Measurements from ENCODE around the gene ATP1A1.

DNA sequence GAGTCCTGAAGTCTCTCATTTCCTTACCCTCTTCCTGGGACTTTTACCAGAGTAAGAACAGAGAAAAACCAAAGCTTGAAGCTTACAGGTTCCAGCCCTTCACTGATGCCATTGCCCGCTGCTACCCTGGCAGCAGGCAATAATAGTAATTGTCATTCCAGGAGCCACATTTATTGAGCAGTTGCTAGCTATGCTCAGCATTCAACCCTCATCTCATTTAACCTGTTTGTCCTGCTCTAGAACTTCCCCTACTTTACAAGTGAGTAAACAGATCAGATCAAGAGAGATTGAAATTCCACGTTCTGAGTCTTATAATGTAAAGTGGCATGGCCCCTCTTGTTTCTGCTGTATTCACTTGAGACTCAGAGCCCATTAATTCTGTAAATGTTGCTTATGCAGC, 80.4 kb downstream of the ATP1A1 start:
- TF ChIP-seq POLR2A (IDR thresholded peaks at IDR 0.05): no peak
- no peak for TF ChIP-seq POLR2AphosphoS5 (IDR thresholded peaks at IDR 0.05; ENCODE audit: insufficient read depth in 1 of 2, low read depth in 1 of 2)
- TF ChIP-seq, protein P1, sequence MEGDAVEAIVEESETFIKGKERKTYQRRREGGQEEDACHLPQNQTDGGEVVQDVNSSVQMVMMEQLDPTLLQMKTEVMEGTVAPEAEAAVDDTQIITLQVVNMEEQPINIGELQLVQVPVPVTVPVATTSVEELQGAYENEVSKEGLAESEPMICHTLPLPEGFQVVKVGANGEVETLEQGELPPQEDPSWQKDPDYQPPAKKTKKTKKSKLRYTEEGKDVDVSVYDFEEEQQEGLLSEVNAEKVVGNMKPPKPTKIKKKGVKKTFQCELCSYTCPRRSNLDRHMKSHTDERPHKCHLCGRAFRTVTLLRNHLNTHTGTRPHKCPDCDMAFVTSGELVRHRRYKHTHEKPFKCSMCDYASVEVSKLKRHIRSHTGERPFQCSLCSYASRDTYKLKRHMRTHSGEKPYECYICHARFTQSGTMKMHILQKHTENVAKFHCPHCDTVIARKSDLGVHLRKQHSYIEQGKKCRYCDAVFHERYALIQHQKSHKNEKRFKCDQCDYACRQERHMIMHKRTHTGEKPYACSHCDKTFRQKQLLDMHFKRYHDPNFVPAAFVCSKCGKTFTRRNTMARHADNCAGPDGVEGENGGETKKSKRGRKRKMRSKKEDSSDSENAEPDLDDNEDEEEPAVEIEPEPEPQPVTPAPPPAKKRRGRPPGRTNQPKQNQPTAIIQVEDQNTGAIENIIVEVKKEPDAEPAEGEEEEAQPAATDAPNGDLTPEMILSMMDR (IDR thresholded peaks at IDR 0.05): no peak

Data from vagina (tissue), 2 donors.